Left renal cortex interstitium (tissue), 4 donors: ENCODE data around the gene TTC9B. TPM values are rescaled to one million over a fixed set of nuclear protein-coding genes. Genes with fewer than 3 reads are reported as not detected.
"Not testable (repeated sequence)": the region's sequence is repeated elsewhere in the genome, so short reads cannot be mapped to it uniquely, and the experiment has no call there.

Experiments used
- DNase-seq, 4 donors: peaks; one replicate each; pipeline ENCODE4 v3.0.0-alpha.2; 2013; ENCODE audit warnings: low read depth in 4 of 4, low spot score in 2 of 4, missing footprints in 1 of 4
- polyA plus RNA-seq, 4 donors: library from polyadenylated mRNA; unstranded; fragments of 120-200 nt; gene quantifications; one replicate each; pipeline ENCODE4 v1.2.1, GENCODE V29; 2013; ENCODE audit not compliant: insufficient read length in 4 of 4

The TTC9B gene
- polyA plus RNA-seq, 4 donors, result 0.07 to 0.47 (median 0.14) TPM; not detected in 1

- DNase-seq, result no peak
Observed at GRCh38 chr19:40234429-40235237, 16.4 kb upstream of the TTC9B start.

- DNase-seq, result no peak
Observed at GRCh38 chr19:40233811-40234389, 15.7 kb upstream of the TTC9B start.

GRCh38 chr19:40232949-40233810, 15.0 kb upstream of the TTC9B start:
- DNase-seq, result no peak

GRCh38 chr19:40232479-40232878, 14.3 kb upstream of the TTC9B start:
- DNase-seq, result no peak

GRCh38 chr19:40231544-40232424, 13.6 kb upstream of the TTC9B start:
- DNase-seq, result no peak

- DNase-seq, result no peak
Observed at GRCh38 chr19:40231057-40231456, 12.9 kb upstream of the TTC9B start.

- no peak for DNase-seq
Observed at GRCh38 chr19:40229926-40230417, 11.8 kb upstream of the TTC9B start.

GRCh38 chr19:40229484-40229883, 11.3 kb upstream of the TTC9B start:
- no peak for DNase-seq

GRCh38 chr19:40228863-40229262, 10.7 kb upstream of the TTC9B start:
- no peak for DNase-seq

- no peak for DNase-seq
Observed at GRCh38 chr19:40228346-40228745, 10.2 kb upstream of the TTC9B start.

GRCh38 chr19:40225440-40226305, 7.5 kb upstream of the TTC9B start:
- no peak for DNase-seq

GRCh38 chr19:40224342-40225150, 6.4 kb upstream of the TTC9B start:
- no peak for DNase-seq

- DNase-seq, result no peak
Observed at GRCh38 chr19:40223135-40223822, 5.1 kb upstream of the TTC9B start.

- DNase-seq, result peak in 3 of 4 donors; percentile 44 to 68 (median 46)
Observed at GRCh38 chr19:40221858-40222619, 3.9 kb upstream of the TTC9B start.

GRCh38 chr19:40220674-40221073, 2.5 kb upstream of the TTC9B start:
- DNase-seq, result no peak

GRCh38 chr19:40219721-40220276, 1.6 kb upstream of the TTC9B start:
- no peak for DNase-seq

- DNase-seq, result not testable (repeated sequence)
Observed at GRCh38 chr19:40219029-40219428, 845 bp upstream of the TTC9B start.
